ENCODE results near the gene KRT4. TPM values are rescaled to one million over a fixed set of nuclear protein-coding genes. Genes with fewer than 3 reads are reported as not detected.
"Not testable (repeated sequence)": the region's sequence is repeated elsewhere in the genome, so short reads cannot be mapped to it uniquely, and the experiment has no call there.

Gene KRT4
- total RNA-seq, 1 donor from 2014 or later = 1.3 TPM

DNA sequence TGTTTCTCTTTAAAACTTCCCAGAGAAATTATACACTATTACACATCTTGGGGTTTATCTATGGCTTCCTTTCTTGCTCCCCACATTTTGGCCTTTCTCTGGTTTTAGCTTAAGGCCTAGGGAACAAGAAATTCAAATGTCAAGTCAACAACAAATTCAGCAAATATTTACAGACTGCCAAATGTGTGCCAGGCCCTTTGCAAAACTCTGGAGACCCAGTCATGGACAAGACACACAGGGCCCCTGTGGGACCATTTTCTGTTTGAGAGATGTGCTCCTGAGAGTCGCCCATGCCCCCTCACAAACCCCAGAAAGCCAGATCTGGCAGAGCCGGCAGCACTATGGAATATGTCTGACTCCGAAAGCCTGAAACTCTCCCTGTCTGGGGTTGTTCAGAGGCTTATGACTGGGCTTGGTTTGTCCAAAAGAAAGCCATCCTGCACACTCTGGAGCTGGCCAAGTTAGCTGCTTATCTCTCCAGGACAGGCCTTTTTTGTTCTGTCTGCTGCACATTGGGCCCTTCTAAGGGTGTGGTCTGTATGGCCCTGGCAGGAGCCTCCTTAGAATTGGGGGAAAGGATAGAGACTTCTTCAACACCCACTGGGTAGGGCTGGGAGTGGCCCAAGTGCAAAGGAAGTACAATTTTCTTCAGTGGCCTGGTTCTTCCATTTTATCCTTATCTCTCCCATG, 16.9 kb downstream of the KRT4 start:
- no peaks in the 10 kb centered on the region for H3K9me3 Mint-ChIP-seq
- peaks cover 3% of the 10 kb centered on the region for H3K4me1 Mint-ChIP-seq
- no peak for DNase-seq (ENCODE audit: low spot score in 2 of 2, unreplicated experiment in 2 of 2)
- no peak overlapping the region for H3K4me3 Mint-ChIP-seq
- H3K27me3 Mint-ChIP-seq (ENCODE audit: low read depth) = peaks cover 38% of the 10 kb centered on the region
- no peak for TF ChIP-seq CTCF (IDR thresholded peaks at IDR 0.05; ENCODE audit: unreplicated experiment)
- H3K36me3 Mint-ChIP-seq = no peaks in the 10 kb centered on the region
- H3K27ac Mint-ChIP-seq = no peak overlapping the region

GRCh38 chr12:52796429-52796794, 17.5 kb downstream of the KRT4 start:
- Mint-ChIP-seq H3K4me1 (peaks cover 3% of the 10 kb centered on the region), H3K27ac (no peak overlapping the region), H3K4me3 (no peak overlapping the region), H3K9me3 (no peaks in the 10 kb centered on the region), H3K27me3 (ENCODE audit: low read depth) (peaks cover 42% of the 10 kb centered on the region), H3K36me3 (no peaks in the 10 kb centered on the region)
- DNase-seq (ENCODE audit: low spot score in 2 of 2, unreplicated experiment in 2 of 2) = no peak
- no peak for TF ChIP-seq CTCF (IDR thresholded peaks at IDR 0.05; ENCODE audit: unreplicated experiment)

DNA sequence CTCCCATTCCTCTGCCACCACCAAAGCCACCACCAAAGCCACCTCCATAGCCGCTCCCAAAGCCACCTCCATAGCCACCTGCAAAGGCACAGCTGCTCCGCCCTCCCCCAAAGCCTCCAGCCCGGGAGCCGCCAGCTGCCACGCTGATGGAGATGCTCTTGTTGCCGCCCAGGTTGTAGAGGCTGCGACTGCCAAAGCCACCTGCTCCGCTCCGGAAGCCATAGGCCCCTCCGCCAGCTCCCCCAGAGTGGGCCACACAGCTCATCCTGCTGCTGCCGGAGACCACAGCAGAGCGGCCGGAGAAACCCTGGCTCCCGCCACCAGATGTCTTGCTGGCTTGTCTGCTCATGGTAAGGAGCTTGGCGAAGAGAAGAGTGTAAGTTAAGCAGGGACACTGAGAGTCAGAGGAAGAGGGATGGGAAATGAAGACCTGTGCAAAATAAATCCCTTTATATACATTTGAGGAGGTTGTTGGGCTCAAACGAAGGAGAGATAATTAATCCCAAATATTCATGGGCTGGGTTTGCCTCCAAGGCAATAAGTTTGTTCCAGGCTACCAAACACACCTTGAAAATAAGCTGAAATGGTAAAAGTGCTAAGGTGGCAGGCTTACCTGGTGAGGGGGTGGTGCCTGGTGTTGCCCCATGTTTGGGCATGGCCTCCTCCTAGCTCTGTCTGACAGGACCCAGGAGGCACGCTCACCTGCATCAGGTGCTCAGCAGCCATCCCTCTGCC, 18.1 kb downstream of the KRT4 start, which contains the start of gene KRT3:
TSS of gene KRT3 (minus strand) at position 424 of the 735 bp plus-strand sequence. CDS start at position 349, 75 bp downstream.
- TF ChIP-seq CTCF (IDR thresholded peaks at IDR 0.05; ENCODE audit: unreplicated experiment) = no peak
- peaks cover 42% of the 10 kb centered on the region for H3K27me3 Mint-ChIP-seq (ENCODE audit: low read depth)
- no peak within 1 kb of the TSS for H3K27ac Mint-ChIP-seq
- H3K9me3 Mint-ChIP-seq = no peaks in the 10 kb centered on the region
- H3K36me3 Mint-ChIP-seq = no peaks in the 10 kb centered on the region
- no peak for DNase-seq (ENCODE audit: low spot score in 2 of 2, unreplicated experiment in 2 of 2)
- no peak within 1 kb of the TSS for H3K4me3 Mint-ChIP-seq
- peaks cover 2% of the 10 kb centered on the region for H3K4me1 Mint-ChIP-seq

GRCh38 chr12:52795332-52795674, 18.6 kb downstream of the KRT4 start:
- not testable (repeated sequence) for DNase-seq (ENCODE audit: low spot score in 2 of 2, unreplicated experiment in 2 of 2); H3K9me3 Mint-ChIP-seq; H3K4me3 Mint-ChIP-seq; H3K4me1 Mint-ChIP-seq; H3K27ac Mint-ChIP-seq; H3K36me3 Mint-ChIP-seq
- peaks cover 46% of the 10 kb centered on the region for H3K27me3 Mint-ChIP-seq (ENCODE audit: low read depth)

- Mint-ChIP-seq H3K4me3 (no peak overlapping the region), H3K27me3 (ENCODE audit: low read depth) (peaks cover 52% of the 10 kb centered on the region), H3K9me3 (no peaks in the 10 kb centered on the region), H3K4me1 (no peaks in the 10 kb centered on the region), H3K27ac (no peak overlapping the region), H3K36me3 (no peaks in the 10 kb centered on the region)
- TF ChIP-seq CTCF (IDR thresholded peaks at IDR 0.05; ENCODE audit: unreplicated experiment) = no peak
- no peak for DNase-seq (ENCODE audit: low spot score in 2 of 2, unreplicated experiment in 2 of 2)
These were observed 19.2 kb downstream of the KRT4 start for GRCh38 chr12:52794479-52795331.

Data from mesothelial cell of epicardium (in vitro differentiated cells).